T-helper 2 cell treated with Interferon-gamma antibody and Interleukin-4, amounts not matched to agents 100 ng/mL and 5 ng/mL, for 36 hours (primary cell): ENCODE results near the gene LIN37. TPM values are rescaled to one million over a fixed set of nuclear protein-coding genes. Genes with fewer than 3 reads are reported as not detected.

Experiments
- intact Hi-C: fragments of 100-400 bp; cut with micrococcal nuclease; formaldehyde crosslinking; loops from one replicate; pipeline ENCODE4 v1.15.1; 2023
- total RNA-seq: library from RNA; stranded (reverse); gene quantifications from 2 replicates; pipeline ENCODE4 v1.2.3, GENCODE V29; 2022

LIN37 gene, protein sequence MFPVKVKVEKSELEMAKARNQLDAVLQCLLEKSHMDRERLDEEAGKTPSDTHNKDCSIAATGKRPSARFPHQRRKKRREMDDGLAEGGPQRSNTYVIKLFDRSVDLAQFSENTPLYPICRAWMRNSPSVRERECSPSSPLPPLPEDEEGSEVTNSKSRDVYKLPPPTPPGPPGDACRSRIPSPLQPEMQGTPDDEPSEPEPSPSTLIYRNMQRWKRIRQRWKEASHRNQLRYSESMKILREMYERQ
- 10.8 and 15.2 TPM in 2 replicates for total RNA-seq

DNA sequence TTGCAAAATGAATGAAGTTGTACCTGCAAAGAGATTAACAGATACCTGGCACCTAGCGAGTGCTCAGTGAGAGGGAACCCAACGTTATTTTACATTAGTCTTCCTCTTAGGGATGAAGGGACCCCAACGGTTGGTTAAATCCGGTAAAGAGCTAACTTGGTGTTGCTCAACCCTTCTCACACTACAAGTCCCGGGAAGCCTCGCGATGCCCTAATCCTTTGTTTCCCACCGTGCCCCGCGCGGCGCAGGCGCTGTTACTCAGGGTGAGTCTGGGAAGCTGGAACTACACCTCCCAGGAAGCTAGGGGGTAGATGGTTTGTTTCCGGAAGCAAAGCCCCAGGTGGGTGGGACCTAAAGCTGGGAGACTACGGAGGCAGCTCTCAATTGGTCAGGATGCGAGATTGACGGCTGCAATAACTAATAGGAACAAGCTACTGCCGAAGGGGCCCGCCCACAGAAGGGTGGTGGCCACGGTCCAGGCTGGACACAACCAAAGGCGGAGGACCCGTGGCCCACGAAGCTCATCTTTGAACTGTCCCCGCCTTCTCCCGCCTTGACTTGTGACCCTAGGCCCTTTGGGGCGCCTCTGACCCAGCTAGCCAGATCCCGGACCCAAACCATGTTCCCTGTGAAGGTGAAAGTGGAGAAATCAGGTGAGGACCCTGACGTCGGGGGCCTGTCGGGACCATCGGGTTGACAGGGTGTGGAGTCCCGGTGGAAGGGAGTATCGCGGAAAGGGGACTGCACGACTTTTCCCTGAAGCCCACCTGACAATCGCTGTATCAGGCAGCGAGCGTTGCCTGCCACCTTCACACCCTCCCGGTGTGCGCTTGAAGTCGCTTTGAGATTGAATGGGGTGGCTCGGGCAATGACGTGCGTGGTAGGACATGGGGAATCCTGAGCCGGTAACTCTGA, at the start of gene LIN37:
LIN37 (plus strand) TSS at position 471 of the 915 bp plus-strand sequence; CDS start at position 620, 149 bp downstream.
- intact Hi-C loops: loop anchor here (1.0 to 10.0 kb wide), 5 partner anchors 10 to 366 kb away; partner anchors contain the start of genes ALKBH6, OVOL3, POLR2I and PROSER3

DNA sequence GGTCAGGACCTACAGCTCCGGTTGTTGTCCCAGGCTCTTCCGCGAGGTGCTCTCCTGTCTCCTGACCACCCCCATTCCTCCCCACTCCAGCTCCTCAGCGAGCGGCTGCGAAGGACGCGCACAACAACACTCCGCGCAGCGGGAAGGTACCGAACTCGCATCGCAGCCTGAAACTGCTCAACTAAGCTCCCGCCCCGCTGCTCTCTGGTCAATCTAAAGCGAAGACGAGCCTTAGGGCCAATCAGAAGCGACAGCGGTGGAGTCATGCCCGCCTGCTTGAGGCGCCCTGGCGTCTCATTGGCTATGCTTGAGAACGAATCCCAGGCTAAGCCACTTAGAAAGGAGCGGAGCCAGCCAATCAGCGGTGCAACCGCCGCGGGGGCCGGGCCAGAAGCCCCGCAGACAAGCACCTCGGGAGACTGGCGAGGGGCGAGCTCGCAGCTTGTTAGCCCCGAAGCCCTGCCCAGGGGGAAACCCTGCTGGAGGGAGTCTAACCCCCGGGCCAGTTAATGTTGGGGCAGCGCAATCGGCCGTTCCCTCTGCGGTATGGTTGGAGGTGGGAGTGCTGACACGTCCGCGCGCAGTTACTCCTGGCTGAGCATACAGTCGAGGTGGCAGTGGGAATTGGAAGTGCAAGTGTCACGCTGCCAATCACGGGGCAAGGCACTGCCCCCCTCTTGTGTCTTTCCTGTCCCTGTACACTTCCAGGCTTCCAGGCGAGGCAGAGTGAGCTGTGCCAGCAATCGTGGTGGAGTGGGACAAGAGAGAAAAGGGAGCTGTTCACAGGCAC, 46.0 kb upstream of the LIN37 start:
- intact Hi-C loops: loop anchor here (1.0 to 5.0 kb wide), 3 partner anchors 11 to 350 kb away; partner anchors contain the start of genes THAP8 and WDR62

DNA sequence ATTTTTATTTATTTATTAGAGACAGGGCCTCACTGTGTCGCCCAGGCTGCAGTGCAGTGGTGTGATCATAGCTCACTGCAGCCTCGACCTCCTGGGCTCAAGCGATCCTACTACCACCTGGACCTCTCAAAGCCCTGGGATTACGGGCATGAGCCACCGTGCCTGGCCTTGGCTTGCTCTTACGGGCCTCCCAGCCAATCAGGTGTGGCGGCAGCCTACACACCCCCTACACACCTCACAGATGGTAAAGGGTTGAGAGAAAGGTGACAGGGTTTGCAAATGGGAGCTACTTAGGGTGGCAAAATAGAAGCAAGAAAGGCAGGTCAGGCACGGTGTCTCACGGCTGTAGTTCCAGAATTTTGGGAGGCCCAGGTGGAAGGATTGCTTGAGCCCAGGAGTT, 45.0 kb upstream of the LIN37 start:
- intact Hi-C loops: loop anchor here (5.0 kb wide), 1 partner anchor 349 kb away; the partner anchor contains the start of genes THAP8 and WDR62

DNA sequence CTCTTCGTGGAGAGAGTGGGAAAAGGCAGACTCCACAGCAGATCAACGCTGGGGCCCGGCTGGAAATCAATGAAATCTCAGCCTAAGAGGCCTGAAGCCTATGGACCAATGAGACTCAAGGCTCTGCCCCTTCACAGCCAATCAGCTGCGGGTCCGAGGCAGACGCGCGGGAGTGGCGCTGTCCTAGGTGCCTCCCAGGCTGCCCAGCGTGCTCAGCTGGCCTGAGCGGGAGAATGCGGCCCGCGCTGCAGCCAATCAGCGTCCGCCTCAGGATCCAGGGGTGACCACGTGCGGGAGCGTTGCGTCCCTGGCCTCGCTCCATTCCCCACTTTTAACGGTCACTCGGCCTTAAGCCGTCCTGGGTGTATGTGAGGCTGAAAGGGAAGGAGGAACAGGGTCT, 44.2 kb upstream of the LIN37 start, which contains the start of gene ZBTB32:
ZBTB32 (plus strand) TSS at position 341 of the 400 bp plus-strand sequence. CDS start 10,069 bp downstream, outside the sequence.
- intact Hi-C loops: loop anchor here (5.0 kb wide), 1 partner anchor 348 kb away; the partner anchor contains the start of genes THAP8 and WDR62

DNA sequence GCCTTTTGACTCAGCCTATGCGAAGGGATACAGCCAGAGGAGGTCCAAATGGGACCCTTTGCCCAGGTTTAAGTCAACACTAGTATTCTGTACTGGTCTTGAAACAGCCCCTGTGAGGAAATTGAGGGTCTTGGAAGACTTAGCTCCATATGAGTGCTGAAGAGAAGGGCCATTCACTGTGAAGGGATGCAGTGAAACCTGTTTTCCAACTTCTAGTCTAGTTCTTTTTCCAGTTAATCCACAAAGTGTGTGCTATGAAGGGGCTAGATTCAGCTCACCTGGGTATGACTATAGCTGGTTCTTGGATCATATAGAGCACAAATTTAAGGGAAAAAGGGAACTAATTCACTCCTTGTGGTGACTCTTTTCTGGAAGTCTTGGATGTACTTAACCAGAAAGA, 40.0 kb upstream of the LIN37 start:
- intact Hi-C loops: no loop called here

DNA sequence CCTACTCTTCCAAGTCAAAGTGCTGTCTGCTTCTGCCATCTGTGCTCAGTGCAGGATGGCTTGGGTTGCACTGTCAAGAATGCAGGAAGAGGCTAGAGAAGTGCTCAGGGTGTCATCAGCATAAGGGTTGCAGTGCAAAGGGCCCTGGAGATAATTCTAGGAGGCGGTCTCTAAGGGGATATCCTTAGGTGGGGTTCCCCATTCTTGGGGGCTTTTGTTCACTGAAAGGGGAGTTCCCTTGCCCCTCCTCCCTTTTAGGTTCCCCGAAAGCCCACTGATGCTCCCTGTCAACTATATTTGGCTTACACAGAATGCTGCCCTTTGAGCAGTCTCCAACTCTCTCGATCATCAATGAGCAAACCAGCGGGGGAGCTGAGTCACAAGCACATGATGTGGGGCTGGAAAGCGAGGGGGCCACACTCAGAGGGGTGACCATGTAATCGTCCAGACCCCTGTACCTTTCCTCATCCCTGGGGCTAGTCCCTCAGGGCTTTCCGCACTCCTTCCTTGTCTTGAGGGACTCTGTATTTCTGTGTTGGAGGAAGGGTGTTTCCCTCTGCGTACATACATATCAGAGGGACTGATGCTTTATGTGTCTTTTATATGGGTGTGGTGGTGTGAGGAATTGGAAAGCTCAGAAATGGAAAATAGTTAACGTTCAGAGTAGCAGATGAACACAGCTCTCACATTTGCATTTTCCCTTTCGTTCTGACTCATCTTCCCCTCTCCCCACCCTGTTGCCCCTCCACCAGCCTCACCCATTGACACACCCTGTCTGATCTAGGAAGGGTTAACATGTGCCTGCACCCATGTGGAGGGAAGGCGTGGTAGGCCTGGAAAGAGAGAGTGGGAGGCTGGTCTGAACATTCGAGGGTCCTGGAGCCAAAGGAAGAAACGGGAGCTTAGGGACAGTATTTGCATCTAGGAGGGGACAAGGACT, 37.3 kb upstream of the LIN37 start:
- intact Hi-C loops: loop anchor here (5.0 to 10.0 kb wide), 2 partner anchors 191 to 404 kb away; partner anchors contain the start of genes HCST, NFKBID, OVOL3 and POLR2I

DNA sequence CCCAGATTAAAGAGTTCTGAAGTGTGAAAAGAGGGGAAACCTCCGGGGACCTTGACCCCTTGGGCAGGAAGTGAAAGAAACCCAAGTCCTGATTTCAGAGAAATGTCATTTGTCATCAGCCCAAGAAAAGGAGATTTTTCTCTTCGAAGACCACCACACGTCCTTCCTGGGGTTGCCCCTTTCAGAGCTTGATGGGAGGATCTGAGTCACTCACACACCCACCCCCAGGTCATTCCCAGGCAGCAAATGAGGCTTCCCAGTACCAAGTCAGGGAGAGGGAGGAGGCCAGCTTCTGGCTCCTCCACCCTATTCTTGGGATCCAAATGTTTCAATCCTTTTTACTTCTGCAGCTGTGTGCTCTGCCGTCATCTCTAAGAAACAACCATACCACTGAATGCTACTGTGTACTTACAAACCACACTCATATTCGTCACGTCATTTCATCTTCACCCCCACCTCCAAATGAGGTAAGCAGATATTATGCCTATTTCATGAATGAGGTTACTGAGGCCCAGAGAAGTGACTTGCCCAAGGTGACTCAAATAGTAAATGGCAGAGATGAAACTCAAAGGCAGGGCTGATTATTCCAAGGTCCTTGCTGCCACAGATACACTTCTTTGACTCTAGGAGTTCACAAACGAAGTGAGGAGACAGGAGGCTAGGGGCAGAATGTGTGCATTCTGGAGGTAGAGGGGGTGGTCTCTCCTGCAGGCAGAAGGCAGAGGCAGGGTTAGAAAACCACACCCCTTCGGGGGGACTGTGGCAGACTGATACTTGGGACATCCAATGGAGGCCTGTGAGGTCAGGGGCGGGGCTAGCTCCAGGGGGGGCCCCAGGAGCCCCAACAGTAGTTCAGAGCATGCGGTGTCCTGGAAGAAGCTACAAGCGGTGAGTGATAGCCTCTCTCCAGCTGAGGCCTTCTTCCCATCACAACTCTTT, 35.5 kb upstream of the LIN37 start:
- intact Hi-C loops: loop anchor here (1.0 to 10.0 kb wide), 5 partner anchors 11 to 402 kb away; partner anchors contain the start of genes HCST, NFKBID, OVOL3 and POLR2I

DNA sequence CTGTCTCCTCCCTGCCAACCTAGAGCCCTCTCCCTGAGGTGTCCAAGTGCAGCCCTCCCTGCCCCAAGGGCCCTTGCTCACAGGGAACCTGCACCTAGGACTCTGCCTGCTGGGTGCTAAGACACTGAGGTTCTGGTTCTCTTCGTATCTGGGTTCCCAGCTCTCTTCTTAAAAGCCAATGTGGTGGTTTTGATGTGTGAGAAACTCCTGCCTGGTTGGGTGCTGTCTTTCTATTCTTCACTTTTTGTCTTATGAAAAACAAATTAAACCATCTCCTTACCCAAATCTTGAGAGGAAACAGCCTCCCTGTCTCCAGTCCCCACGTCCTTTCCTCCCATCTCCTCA, 34.9 kb upstream of the LIN37 start:
- intact Hi-C loops: loop anchor here (1.0 to 10.0 kb wide), 5 partner anchors 11 to 401 kb away; partner anchors contain the start of genes HCST, NFKBID, OVOL3 and POLR2I

DNA sequence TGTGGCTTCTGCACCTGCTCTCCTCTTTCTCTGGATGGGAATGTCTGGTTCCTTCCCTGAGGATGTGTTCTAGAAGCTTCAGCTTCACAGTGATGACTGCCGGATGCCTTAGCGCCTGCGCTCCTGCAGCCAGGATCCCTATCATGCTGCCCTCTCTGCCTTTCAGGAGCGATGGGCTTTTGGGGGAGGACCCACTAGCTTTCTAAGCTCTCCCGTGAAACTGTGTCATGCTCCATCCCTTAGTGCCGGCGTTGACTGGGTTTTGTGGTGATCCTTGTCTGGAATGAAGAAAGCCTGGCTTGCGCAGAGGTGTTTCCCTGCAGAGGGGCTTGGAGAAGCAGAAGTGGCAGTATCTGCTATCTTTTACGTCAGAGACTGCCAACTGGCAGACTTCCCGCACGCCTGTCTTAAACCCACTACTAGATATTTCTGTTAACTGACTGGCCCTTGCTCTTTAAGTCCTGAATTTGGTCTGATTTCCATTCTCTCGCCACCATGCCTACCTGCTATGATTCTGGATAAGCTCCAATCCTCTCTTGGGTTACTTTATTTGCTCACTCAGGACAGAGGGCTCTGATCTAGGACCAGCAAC, 34.4 kb upstream of the LIN37 start:
- intact Hi-C loops: loop anchor here (1.0 to 10.0 kb wide), 5 partner anchors 12 to 401 kb away; partner anchors contain the start of genes HCST, NFKBID, OVOL3 and POLR2I

DNA sequence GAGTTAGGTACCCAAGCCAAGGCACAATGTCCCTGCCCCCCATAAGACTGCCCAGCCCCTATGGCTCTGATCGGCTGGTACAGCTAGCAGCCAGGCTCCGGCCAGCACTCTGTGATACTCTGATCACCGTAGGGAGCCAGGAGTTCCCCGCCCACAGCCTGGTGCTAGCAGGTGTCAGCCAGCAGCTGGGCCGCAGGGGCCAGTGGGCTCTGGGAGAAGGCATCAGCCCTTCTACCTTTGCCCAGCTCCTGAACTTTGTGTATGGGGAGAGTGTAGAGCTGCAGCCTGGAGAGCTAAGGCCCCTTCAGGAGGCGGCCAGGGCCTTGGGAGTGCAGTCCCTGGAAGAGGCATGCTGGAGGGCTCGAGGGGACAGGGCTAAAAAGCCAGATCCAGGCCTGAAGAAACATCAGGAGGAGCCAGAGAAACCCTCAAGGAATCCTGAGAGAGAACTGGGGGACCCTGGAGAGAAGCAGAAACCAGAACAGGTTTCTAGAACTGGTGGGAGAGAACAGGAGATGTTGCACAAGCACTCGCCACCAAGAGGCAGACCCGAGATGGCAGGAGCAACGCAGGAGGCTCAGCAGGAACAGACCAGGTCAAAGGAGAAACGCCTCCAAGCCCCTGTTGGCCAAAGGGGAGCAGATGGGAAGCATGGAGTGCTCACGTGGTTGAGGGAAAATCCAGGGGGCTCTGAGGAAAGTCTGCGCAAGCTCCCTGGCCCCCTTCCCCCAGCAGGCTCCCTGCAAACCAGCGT, 33.6 kb upstream of the LIN37 start:
- intact Hi-C loops: loop anchor here (5.0 to 10.0 kb wide), 3 partner anchors 167 to 400 kb away; partner anchors contain the start of genes HCST, NFKBID, OVOL3 and POLR2I

DNA sequence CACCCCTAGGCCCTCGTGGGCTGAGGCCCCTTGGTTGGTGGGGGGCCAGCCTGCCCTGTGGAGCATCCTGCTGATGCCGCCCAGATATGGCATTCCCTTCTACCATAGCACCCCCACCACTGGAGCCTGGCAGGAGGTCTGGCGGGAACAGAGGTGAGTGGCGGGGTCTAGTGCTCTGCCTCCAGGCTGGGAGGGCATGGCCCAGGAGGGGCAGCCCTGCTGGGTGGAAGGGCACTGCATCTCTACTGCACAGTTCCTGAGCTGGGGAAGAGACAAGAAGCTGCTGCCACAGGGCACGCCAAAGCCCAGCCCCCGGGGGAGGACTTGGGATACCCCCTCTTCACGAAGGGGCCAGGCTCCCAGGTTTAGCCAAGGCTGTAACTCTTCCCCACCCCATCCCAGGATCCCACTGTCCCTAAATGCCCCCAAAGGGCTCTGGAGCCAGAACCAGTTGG, 33.0 kb upstream of the LIN37 start:
- intact Hi-C loops: loop anchor here (5.0 to 10.0 kb wide), 2 partner anchors 168 to 399 kb away; partner anchors contain the start of genes OVOL3, POLR2I, TBCB and TMEM147

DNA sequence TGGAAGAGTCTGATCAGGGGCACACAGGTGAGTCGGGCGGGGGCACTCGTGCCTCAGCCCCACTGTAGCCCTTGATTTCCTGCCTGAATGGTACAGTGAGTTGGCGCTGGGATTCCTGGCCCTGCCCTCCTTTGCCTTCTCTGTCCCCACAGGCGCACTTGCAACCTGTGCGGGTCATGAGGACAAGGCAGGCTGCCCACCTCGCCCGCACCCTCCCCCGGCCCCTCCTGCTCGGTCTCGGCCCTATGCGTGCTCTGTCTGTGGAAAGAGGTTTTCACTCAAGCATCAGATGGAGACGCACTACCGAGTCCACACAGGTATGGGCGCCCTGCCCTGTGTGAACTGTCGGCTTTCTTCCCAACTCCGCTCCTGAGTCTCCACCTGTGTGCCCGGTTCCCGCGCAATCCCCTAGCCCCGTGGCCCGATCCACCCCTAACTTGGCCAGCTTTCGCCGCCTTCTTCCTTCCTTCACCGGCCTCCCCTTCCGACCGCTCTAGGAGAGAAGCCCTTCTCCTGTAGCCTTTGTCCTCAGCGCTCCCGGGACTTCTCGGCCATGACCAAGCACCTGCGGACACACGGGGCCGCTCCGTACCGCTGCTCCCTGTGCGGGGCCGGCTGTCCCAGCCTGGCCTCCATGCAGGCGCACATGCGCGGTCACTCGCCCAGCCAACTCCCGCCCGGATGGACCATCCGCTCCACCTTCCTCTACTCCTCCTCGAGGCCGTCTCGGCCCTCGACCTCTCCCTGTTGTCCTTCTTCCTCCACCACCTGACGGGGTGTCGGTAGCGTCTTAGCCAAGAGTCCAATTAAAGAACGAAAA, 32.2 kb upstream of the LIN37 start:
- intact Hi-C loops: loop anchor here (2.0 to 10.0 kb wide), 3 partner anchors 29 to 399 kb away; partner anchors contain the start of genes OVOL3, POLR2I, PSENEN and TBCB

DNA sequence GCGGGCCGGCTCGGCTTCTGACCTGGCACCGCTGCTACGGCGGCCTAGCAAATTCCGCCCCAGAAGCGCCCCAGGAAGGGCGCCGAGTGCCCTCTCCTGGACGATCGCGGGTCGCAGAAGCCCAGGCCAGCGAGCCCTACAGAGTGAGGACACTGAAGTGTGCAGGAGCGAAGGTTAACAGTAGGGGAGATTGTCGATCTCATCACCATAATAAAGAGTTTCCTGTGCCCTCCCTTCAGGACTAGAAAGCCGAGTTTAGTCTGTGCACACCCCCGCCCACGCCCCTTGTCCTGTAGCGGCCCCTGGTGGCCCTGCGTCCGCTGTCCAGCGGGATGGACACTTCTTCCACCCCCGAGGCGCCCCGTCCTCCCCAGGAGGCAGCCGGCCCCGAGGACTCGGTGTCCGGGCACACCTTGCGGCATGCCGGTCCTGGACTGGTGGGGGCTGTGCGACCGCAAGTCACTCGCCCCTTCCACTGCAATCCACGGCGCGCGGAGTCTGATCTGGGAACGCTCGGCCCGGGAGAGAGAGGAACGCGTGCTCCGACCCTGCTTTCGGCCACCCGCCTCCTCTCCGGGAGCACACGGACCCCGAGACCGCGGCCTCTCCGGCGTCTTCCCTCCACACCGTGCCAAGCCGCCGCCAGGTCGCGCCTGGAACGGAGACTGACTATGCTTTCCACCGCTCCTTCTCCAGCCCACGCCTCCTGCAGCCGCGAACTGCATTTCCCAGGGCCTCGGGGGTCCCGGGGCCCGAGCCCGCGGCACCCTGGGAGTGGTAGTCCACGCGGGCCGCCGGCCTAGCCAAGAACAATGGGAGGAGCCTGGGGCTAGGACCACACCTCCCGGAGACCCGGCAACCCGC, 31.3 kb upstream of the LIN37 start:
- intact Hi-C loops: loop anchor here (1.0 to 10.0 kb wide), 11 partner anchors 15 to 398 kb away; partner anchors contain the start of genes COX6B1, LIN37, OVOL3 and POLR2I

DNA sequence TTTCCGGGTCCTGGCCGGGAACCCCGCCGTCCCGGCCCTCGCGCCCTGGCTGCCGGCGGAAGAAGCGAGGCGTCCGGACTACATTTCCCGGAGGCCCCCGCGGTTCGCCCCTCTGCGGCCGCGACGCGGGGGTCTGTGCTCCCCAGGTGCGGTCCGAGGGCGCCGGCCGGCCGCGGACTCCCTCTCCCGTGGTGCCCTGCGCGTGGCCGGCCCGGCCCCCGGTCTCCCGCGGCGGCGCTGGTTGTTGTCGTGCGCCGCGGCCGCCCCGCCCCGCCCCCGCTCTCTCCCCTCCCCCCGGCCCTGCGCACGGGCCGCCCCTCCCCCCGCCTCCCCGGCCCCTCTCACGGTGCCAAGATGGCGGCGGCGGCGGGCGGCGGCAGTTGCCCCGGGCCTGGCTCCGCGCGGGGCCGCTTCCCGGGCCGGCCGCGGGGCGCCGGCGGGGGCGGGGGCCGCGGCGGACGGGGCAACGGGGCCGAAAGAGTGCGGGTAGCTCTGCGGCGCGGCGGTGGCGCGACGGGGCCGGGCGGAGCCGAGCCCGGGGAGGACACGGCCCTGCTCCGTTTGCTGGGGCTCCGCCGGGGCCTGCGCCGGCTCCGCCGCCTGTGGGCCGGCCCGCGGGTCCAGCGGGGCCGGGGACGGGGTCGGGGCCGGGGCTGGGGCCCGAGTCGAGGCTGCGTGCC, 30.6 kb upstream of the LIN37 start, which contains the start of gene KMT2B:
KMT2B (plus strand) TSS at position 339 of the 680 bp plus-strand sequence; CDS start at position 355, 16 bp downstream.
- intact Hi-C loops: loop anchor here (1.0 to 10.0 kb wide), 11 partner anchors 16 to 397 kb away; partner anchors contain the start of genes COX6B1, LIN37, OVOL3 and POLR2I
